RPMI7951 (cell line): Measurements from ENCODE around the gene SERPINB3. TPM values are rescaled to one million over a fixed set of nuclear protein-coding genes. Genes with fewer than 3 reads are reported as not detected.
"Not testable (repeated sequence)": the region's sequence is repeated elsewhere in the genome, so short reads cannot be mapped to it uniquely, and the experiment has no call there.

Experiments
- DNase-seq: peaks from one replicate; pipeline ENCODE4 v3.0.0-alpha.2; 2012; ENCODE audit warnings: low read depth
- total RNA-seq: library from RNA; depleted of rRNA; stranded (reverse); fragments of >200 nt; shearing (Covaris generic); gene quantifications from 2 replicates; pipeline ENCODE4 v1.2.3, GENCODE V29; 2014; rRNA removed

SERPINB3 gene
- total RNA-seq, 1 experiment from 2014 or later, result not detected

DNA sequence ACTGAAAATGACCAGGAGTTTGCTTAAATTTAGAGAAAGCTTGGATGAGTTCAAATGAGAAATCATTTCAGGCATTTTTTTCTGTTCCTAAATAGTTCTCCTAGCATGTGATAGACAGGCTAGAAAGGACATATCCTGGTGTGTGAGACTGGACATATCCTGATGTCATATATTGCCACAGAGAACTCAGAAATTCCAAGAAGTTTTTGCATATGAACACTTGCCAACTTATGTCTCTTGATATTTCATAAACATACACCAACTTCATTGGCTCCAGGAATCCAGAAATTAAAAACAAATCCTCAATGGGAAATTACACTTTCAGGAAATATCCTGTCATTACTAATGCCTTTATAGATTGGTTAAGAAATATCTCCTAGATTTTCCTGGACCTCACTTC lies 14.8 kb downstream of the SERPINB3 start:
- no peak for DNase-seq

DNA sequence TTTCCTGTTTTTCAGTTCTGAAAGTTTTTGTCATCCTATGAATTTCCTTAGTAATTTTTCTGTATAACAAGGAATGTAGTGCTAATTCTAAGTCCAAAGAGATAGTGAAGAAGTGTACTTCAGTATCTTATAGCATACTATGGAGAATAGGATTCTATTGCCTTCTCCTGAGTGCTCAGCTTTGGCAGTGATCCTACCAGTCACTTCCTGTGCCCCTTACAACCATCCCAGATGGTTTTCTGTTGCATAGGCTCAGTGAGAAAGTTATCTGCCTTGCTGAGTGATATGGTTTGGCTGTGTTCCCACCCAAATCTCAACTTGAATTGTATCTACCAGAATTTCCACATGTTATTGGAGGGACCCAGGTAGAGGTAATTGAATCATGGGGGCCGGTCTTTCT lies 17.0 kb downstream of the SERPINB3 start:
- DNase-seq, result not testable (repeated sequence)

DNA sequence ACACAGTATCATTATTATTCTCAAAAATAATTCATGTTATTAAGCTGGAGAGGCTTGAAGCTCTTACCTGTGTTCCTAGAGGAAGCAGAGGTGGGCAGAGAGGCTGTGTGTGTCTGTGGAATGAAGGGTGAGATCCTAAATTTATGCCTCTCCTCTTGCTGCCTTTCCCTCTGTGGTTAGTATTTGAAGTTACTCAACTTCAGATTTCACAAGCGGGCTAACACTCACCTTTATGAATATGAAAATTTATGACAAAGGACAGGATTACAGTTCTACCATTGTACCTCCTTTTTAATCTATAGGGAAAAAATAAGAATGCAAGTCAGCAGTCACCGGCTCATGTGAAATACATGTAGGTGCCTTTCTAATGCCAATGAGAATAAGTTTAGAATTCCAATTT lies 17.6 kb downstream of the SERPINB3 start, which contains the start of gene SERPINB4:
Gene SERPINB4, minus strand, starts transcription at position 115 of the 400 bp plus-strand sequence. CDS start 679 bp downstream, outside the sequence.
- DNase-seq, result not testable (repeated sequence)

DNA sequence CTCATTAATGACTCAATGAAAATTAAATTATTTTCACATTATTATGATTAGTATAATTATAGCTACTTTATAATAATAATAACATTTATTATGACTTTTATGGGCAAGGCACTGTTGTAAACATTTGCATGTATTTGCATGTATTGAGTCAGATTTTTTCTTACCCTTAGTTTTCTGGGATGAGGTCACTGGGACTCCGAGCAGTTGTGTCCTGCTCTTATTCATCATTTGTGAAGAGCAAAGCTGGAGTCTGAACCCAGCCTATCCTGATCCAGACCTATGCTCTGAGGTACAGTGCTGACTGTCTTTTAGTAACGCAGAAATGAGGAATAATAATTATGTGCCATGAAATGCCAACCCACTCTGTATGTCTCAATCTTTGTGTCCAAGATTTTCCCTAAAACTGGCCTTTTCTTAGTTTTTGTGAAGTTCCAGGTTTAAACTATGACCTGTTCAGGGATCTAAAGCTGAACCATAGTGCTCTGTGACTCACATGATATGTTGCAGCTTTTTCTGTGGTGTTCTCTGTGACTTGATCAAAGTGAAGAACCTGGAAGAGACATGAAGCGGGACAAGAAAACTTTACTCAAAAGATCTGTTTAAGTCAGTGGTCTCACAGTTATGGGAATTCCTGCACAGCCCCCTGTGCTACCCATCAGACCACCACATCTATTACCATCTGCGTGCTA lies 18.9 kb downstream of the SERPINB3 start:
- DNase-seq, result not testable (repeated sequence)

DNA sequence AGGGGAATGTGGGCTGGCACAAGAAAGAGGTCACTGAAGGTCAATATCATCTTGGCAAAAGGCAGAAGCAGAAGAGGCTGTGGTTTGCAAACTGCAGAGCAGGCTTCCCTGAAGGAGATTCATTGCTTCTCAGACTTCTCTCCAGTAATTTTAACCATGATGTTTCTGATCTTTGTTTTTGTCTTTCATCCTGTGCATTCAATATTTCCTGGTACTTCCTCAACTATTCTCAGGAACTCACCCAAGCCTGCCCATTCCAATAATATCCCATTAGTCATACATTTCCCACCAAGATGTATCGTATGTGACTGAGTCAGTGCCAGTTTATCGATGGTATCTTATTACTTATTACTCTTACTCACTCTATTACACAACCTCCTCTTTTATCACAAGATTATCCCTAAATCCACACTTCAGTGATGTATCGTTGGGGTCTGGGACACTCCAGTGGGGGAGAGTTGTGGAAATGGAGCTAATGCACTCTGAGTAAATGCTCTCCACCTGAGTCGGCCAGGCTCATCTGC lies 20.5 kb downstream of the SERPINB3 start:
- DNase-seq, result not testable (repeated sequence)

DNA sequence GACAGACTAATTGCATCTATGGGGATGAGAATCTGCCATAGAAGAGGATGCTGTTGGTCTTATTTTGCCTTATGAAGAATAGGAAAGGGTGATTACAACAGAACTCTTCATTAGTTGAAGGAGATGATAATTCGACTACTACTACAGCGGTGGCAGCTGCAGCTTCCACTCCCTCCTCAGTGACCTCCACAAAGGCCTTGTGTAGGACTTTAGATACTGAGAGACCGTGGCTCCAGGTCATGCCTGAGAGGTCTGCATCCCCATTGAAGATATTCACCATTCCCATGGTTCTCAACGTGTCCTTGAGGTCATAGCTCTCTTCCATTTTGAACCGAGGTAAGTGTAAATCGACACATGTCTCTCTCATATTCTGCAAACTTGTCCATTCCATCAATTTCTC lies 24.0 kb downstream of the SERPINB3 start:
- DNase-seq, result no peak

DNA sequence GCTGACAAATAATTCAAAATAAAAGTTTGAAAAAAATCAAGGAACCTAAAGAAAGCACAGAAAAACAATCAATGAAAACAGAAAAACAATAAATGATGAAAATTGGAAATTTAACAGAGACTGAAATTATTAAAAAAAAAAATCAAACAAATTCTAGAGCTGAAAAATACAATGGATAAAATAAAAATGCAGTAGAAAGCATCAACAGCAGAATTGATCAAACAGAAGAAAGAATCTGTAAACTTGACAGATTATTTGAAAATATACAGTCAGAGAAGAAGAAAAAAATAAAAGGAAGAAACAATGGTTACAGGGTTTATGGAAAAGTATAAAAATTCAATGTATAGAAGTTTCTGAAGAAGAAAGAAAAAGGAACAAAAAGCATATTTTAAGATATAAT lies 33.9 kb downstream of the SERPINB3 start:
- no peak for DNase-seq

DNA sequence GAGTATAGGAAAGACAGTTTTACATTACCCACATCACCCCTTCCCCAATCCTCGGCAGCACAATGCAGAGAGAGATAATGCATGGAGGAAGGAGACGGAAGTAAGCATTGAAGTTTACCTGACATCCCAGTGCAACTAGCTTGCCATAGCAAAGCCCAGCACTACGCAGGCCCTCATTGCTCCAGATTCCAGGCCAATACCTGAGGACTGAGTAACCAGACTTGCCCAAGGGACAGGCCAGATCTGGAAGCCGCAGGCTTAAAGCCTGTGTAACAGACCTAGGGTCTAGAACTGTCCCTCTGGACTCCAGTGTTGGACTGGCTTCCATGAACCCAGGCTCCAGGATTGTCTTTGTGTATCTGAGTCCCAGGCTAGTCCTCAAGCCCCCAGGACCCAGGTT lies 35.3 kb downstream of the SERPINB3 start:
- DNase-seq, result no peak

DNA sequence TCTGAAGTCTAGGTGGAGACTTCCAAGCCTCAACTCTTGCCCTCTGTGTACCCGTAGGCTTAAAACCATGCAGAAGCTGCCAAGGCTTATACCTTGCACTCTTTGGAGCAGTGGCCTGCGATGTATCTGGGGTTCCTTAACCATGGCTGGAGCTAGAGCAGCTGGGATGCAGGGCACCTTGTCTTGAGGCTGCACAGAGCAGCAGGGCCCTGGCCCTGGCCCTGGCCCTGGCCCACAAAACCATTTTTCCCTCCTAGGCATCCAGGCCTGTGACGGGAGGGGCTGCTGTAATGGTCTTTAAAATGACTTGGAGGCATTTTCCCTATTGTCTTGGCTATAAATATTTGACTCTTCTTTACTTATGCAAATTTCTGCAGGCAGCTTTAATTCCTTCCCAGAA lies 36.8 kb downstream of the SERPINB3 start:
- DNase-seq, result no peak

DNA sequence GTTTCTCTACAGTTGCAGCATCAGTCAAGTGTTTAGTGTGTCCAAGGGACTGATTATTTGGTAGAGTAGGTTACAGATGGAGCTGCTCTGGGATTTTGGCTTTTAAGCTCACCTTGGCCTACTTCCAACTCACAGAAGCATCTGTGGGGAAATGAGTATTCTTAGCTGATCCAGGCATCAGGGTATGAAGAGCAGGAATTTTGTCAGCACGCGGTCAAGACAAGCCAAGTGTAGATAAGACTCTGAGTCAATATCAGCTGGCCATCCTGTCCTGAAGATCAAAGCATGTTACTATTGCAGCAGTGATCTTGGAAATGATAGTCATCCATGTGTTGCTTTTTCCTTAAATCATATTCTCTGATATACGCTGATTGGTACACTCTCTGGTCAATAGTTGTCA lies 42.0 kb downstream of the SERPINB3 start:
- DNase-seq, result no peak

DNA sequence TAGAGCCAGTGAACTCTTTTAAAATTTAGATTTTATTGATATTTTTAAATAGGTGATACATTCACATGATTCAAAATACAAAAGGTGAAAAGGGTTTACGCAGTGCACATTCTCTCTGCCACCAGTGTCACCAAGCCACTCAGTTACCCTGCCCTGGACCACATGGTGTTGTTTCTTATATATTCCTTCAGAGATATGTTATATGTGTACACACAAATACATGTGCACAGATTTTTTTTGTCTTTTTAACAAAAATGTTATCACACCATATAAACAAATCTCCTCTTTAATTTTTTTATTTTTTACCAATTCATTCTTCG lies 43.8 kb downstream of the SERPINB3 start:
- no peak for DNase-seq

DNA sequence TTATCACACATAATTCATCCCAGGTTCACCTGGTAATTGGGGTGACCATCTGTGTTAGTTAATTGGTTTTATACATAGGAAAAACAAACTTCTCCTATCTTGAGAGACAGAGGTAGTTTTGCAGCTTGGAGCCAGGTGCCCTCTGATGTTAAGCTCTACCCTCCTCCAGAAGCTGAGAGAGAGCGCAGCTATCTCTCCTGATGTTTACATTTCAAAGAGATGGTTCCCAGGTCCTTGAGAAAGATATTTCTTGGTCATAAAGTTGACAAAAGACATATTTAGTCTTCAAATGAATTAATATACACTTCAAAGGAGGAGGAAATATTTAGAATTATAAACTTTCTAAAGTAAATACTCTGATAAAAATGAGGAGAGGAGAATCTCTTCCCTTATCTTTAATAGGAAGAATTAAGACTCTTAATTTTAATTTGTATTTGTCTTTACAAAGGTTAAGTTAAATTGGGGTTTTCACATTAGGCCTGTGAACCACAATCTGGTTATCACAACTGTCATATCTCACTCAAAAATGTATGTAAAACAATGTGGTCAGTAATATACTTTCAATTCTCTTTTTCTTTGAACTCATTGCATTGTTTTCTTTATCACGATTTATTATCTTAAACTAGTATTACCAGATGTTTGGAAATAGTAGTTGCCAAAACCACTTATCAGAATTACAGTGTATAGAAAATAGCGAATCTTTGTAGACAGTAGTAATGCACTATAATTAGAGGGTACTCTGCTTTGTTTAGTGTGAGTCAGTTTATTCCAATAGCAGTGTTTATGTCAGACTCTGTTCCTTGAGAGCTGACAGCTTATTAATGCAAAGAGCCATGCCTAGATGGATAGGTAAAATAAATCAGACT lies 44.4 kb downstream of the SERPINB3 start:
- no peak for DNase-seq

DNA sequence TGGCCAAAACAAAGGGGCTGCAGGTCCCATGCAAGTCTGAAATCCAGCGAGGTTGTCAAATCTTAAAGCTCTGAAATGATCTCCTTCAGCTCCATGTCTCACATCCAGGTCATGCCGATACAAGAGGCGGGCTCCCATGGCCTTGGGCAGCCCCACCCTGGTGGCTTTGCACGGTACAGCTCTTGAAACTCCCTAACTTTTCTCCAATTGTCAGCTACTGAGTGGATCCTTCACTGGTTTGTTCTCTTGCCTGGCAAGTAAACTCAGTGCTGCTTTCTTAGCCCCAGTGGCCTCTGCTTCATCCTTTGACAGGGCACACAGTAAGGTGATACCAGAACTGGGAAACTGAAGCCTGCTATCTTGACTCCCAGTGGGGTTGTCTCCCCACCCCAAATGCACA lies 48.3 kb downstream of the SERPINB3 start:
- no peak for DNase-seq

DNA sequence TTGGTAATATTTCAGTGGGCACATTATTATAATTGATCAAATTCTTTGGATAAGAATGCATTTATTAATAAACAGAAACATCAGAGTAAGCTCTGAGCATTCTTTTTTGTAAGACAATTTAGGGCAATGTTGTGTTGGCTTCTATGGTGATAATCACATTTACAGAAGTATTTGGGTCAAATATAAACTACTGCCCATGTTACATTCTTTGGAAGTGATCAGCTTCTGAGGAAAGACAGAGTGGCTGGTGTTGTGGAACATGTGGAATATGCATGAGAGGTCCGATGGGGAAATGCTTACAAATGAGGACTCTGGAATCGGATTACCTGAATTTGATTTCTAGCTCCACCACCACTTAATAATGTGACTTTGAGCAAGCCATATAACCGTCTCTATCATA lies 55.2 kb downstream of the SERPINB3 start:
- no peak for DNase-seq

Other genes starting within 250 kb of the SERPINB3 start
- 40.8 and 41.3 TPM in 2 replicates for gene VPS4B, start 239.4 kb downstream of the SERPINB3 start, total RNA-seq
- gene SERPINB5, start 184.9 kb downstream of the SERPINB3 start, total RNA-seq, result not detected in 2 replicates
- gene SERPINB12, start 119.5 kb downstream of the SERPINB3 start, total RNA-seq, result not detected in 2 replicates
- not detected in 2 replicates for gene SERPINB13, start 74.5 kb downstream of the SERPINB3 start, total RNA-seq
- gene SERPINB4, start 17.6 kb downstream of the SERPINB3 start, total RNA-seq, result not detected in 2 replicates
- gene SERPINB11, start 41.1 kb upstream of the SERPINB3 start, total RNA-seq, result not detected in 2 replicates
- gene SERPINB7, start 113.5 kb upstream of the SERPINB3 start, total RNA-seq, result 10.0 and 13.1 TPM in 2 replicates
- gene SERPINB2, start 225.8 kb upstream of the SERPINB3 start, total RNA-seq, result 20.3 and 20.5 TPM in 2 replicates
- 0.10 and 0.60 TPM in 2 replicates for gene SERPINB10, start 246.1 kb upstream of the SERPINB3 start, total RNA-seq